PC-9 (cell line): Measurements from ENCODE around the gene SASH1. TPM values are rescaled to one million over a fixed set of nuclear protein-coding genes. Genes with fewer than 3 reads are reported as not detected.

Source experiments
- BruUV-seq: library from RNA; stranded (reverse); fragments of 400-500 nt; replicated peaks from 2 replicates; lab custom pipeline; 2021; lab: Mats Ljungman, UMichigan
- CTCF ChIA-PET: fragments of 300-600 bp; sonication (Branson Sonifier 250); formaldehyde crosslinking; loops from one replicate; lab custom pipeline; 2022; ENCODE audit warnings: antibody characterized with exemption; lab: Charles Lee
- POLR2A ChIA-PET: fragments of 300-600 bp; sonication (Branson Sonifier 250); formaldehyde crosslinking; loops from one replicate; lab custom pipeline; 2022; ENCODE audit warnings: antibody characterized with exemption; ENCODE audit not compliant: unreplicated experiment; lab: Charles Lee
- DNase-seq, 2 experiments: peaks; one replicate each; pipeline versions ENCODE4 v3.0.0 to v3.0.0-alpha.2; 2015 to 2022; ENCODE audit warnings: mixed read lengths in 1 of 2
- H2AFZ ChIP-seq: fragments of 200-600 bp; sonication (generic); 2 replicates; pipeline ENCODE4 v1.8.1; 2017; ENCODE audit warnings: antibody characterized with exemption
- H3F3A ChIP-seq: fragments of 200-600 bp; sonication (generic); 2 replicates; pipeline ENCODE4 v1.8.1; 2017; ENCODE audit warnings: antibody characterized with exemption, mild to moderate bottlenecking, low read depth; ENCODE audit not compliant: insufficient read depth
- H3K27ac ChIP-seq: fragments of 200-600 bp; sonication (generic); 2 replicates; pipeline ENCODE4 v1.6.1; 2016; ENCODE audit warnings: mixed run types
- H3K27me3 ChIP-seq: fragments of 200-600 bp; sonication (generic); 2 replicates; pipeline ENCODE4 v1.6.1; 2016; ENCODE audit warnings: low read depth, mixed run types; ENCODE audit not compliant: insufficient read depth
- H3K36me3 ChIP-seq: fragments of 200-600 bp; sonication (generic); 2 replicates; pipeline ENCODE4 v1.6.1; 2016; ENCODE audit warnings: low read depth, mixed run types
- H3K4me1 ChIP-seq: fragments of 200-600 bp; sonication (generic); replicated peaks from 2 replicates; pipeline ENCODE4 v1.6.1; 2016; ENCODE audit warnings: mixed run types; ENCODE audit not compliant: insufficient read depth
- H3K4me2 ChIP-seq: fragments of 200-600 bp; sonication (generic); 2 replicates; pipeline ENCODE4 v1.6.1; 2017; ENCODE audit warnings: mixed run types
- H3K4me3 ChIP-seq: fragments of 200-600 bp; sonication (generic); 2 replicates; pipeline ENCODE4 v1.6.1; 2016; ENCODE audit warnings: mixed run types
- H3K79me2 ChIP-seq: fragments of 200-600 bp; sonication (generic); 2 replicates; pipeline ENCODE4 v1.6.1; 2017; ENCODE audit warnings: low read depth, mixed run types
- H3K9me2 ChIP-seq: fragments of 200-600 bp; sonication (generic); 2 replicates; pipeline ENCODE4 v1.8.1; 2017; ENCODE audit warnings: mild to moderate bottlenecking; ENCODE audit not compliant: insufficient read depth
- H3K9me3 ChIP-seq: fragments of 200-600 bp; sonication (generic); 2 replicates; pipeline ENCODE4 v1.8.1; 2016; ENCODE audit warnings: low read depth; ENCODE audit not compliant: insufficient read depth
- H4K20me1 ChIP-seq: fragments of 200-600 bp; sonication (generic); 2 replicates; pipeline ENCODE4 v1.8.1; 2017; ENCODE audit not compliant: insufficient read depth
- EZH2 ChIP-seq: fragments of 200-600 bp; sonication (generic); IDR thresholded peaks from 2 replicates; pipeline ENCODE4 v1.8.0; 2017; ENCODE audit warnings: antibody characterized with exemption, low read depth
- intact Hi-C: fragments of 100-400 bp; cut with micrococcal nuclease; formaldehyde crosslinking; loops from one replicate; pipeline ENCODE4 v1.10.0; 2022; ENCODE audit not compliant: unreplicated experiment
- total RNA-seq: library from RNA; stranded (reverse); gene quantifications from 2 replicates; pipeline ENCODE4 v1.2.3, GENCODE V29; 2021
- TF ChIP-seq, protein P1 (sequence below): fragments of 200-600 bp; sonication (generic); conservative IDR thresholded peaks from 2 replicates; pipeline ENCODE4 v1.6.1; 2017; ENCODE audit warnings: mixed run types, antibody characterized with exemption, mild to moderate bottlenecking, moderate library complexity

Gene SASH1
- total RNA-seq, 1 experiment from 2014 or later = 32.9 TPM

DNA sequence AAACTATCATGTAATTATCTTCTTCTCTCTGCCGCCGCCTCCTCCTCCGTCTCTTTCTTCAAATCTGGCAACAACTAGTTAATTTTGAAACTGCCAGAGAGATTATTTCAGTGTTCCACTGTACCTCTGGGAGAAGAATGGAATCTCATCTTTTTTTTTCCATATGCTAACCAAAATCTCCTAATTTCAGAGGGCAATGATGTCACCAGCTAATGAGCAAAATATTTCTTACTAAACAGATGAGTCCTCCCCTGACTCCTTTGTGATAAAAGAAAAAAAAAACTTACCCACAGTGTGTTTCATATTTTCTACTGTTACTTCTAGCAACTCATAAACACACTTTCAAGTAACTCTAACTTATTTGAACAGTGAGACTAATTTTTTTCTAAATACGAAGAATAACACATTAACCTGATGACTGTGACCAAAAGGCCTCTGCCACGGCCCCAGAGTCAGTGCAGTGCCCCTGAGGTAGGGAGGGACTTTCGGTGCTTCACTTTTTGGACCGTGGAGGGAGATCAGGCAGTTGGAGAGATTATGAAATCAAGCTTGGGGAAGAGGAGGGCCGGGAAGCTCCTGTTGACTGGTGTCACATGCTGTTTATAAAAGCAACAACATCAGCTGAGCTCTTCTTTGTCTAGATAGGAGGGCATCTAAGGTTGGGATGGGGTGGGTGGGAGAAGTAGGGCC is 159.6 kb downstream of the SASH1 start:
- Histone ChIP-seq H3K9me2 (no peaks in the 10 kb centered on the region; the same call in 1 of the 2 replicates), H3K27ac (no peak overlapping the region), H3K36me3 (no peaks in the 10 kb centered on the region), H3K27me3 (no peaks in the 10 kb centered on the region), H3K4me2 (no peak overlapping the region), H4K20me1 (0 out of 2 replicates have a peak, but pooled peaks cover 3% of the 10 kb centered on the region), H3F3A (no peaks in the 10 kb centered on the region), H3K4me1 (no peaks in the 10 kb centered on the region), H3K9me3 (no peaks in the 10 kb centered on the region), H3K79me2 (no peaks in the 10 kb centered on the region), H2AFZ (no peak overlapping the region), H3K4me3 (no peak overlapping the region)
- ChIA-PET CTCF (interaction anchor here (0.6 kb wide), 1 partner anchor 86 kb away, joined by 3 read pairs; no protein-coding TSS in a partner anchor), POLR2A (no interaction called here)
- TF ChIP-seq EZH2 = no peak
- TF ChIP-seq, protein P1, sequence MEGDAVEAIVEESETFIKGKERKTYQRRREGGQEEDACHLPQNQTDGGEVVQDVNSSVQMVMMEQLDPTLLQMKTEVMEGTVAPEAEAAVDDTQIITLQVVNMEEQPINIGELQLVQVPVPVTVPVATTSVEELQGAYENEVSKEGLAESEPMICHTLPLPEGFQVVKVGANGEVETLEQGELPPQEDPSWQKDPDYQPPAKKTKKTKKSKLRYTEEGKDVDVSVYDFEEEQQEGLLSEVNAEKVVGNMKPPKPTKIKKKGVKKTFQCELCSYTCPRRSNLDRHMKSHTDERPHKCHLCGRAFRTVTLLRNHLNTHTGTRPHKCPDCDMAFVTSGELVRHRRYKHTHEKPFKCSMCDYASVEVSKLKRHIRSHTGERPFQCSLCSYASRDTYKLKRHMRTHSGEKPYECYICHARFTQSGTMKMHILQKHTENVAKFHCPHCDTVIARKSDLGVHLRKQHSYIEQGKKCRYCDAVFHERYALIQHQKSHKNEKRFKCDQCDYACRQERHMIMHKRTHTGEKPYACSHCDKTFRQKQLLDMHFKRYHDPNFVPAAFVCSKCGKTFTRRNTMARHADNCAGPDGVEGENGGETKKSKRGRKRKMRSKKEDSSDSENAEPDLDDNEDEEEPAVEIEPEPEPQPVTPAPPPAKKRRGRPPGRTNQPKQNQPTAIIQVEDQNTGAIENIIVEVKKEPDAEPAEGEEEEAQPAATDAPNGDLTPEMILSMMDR = no peak
- no peak for DNase-seq
- intact Hi-C loops = no loop called here
- BruUV-seq = no TSS peak

DNA sequence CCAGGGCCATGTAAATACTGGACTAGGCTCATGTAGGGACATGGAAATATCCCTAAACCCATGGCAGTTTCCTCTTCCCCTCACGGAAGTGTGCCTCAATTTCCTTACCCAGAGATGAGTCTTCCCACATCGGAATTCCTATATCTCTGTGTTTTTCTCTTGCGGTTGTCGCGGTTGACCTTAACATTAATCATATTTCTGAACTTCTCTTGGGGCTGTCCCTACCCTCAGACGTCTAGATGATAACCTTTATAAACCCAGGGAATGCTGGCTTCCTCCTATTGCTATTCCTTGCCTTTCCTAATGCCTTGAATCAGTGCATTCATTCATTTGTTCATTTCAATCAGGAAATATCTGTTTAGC is 160.1 kb downstream of the SASH1 start:
- no peak overlapping the region for H3K4me2 ChIP-seq
- no peaks in the 10 kb centered on the region for H3K79me2 ChIP-seq
- no peak overlapping the region for H2AFZ ChIP-seq
- intact Hi-C loops = no loop called here
- H3K27ac ChIP-seq = no peak overlapping the region
- DNase-seq = no peak
- H3K36me3 ChIP-seq = no peaks in the 10 kb centered on the region
- H3F3A ChIP-seq = no peaks in the 10 kb centered on the region
- H3K27me3 ChIP-seq = no peaks in the 10 kb centered on the region
- no peaks in the 10 kb centered on the region for H3K9me2 ChIP-seq
- H3K9me3 ChIP-seq = no peaks in the 10 kb centered on the region
- TF ChIP-seq, protein P1 = no peak
- TF ChIP-seq EZH2 = no peak
- POLR2A ChIA-PET = no interaction called here
- no peak overlapping the region for H3K4me3 ChIP-seq
- BruUV-seq = no TSS peak
- no peaks in the 10 kb centered on the region for H3K4me1 ChIP-seq
- 0 out of 2 replicates have a peak, but pooled peaks cover 3% of the 10 kb centered on the region for H4K20me1 ChIP-seq
- CTCF ChIA-PET = interaction anchor here (0.6 kb wide), 2 partner anchors 85 to 196 kb away, joined by 3 to 4 read pairs; no protein-coding TSS in a partner anchor

DNA sequence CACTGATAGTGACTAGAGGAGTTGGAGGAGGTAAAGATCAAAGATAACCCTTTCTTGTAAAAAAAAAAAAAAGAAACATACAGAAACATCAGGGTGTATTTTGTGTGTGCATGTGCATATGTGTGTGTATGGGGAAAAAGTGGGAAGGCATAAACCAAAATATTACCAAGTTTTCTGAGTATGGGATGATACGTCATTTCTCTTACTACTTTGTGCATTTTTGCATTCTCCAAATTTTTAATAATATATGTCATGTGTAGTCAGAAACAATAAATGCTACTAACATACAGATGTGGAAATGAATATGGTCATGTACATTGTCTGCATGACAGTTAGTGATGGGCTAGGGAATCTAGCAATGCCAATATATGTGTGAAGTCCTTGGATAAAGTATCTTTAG is 161.1 kb downstream of the SASH1 start:
- intact Hi-C loops = no loop called here
- ChIA-PET CTCF (no interaction called here), POLR2A (no interaction called here)
- Histone ChIP-seq H3K4me1 (no peaks in the 10 kb centered on the region), H3K4me3 (no peak overlapping the region), H3K27me3 (no peaks in the 10 kb centered on the region), H3K9me2 (no peaks in the 10 kb centered on the region), H3F3A (no peaks in the 10 kb centered on the region), H4K20me1 (0 out of 2 replicates have a peak, but pooled peaks cover 3% of the 10 kb centered on the region), H3K4me2 (no peak overlapping the region), H3K27ac (no peak overlapping the region), H2AFZ (no peak overlapping the region), H3K36me3 (no peaks in the 10 kb centered on the region), H3K79me2 (no peaks in the 10 kb centered on the region), H3K9me3 (no peaks in the 10 kb centered on the region)
- TF ChIP-seq EZH2 = no peak
- TF ChIP-seq, protein P1 = no peak
- no TSS peak for BruUV-seq
- DNase-seq = no peak
